GM10266 (cell line): ENCODE data around the gene NAP1L4.

Experiments used
- DNase-seq: peaks from one replicate; pipeline ENCODE4 v3.0.0; 2012; ENCODE audit errors: extremely low spot score
- TF ChIP-seq, protein P1 (sequence below): IDR thresholded peaks from 2 replicates; pipeline ENCODE4 v1.5.1; 2012; ENCODE audit warnings: mild to moderate bottlenecking, low read depth; ENCODE audit not compliant: control insufficient read depth, insufficient read depth; ENCODE audit errors: missing control alignments

The NAP1L4 gene

DNA sequence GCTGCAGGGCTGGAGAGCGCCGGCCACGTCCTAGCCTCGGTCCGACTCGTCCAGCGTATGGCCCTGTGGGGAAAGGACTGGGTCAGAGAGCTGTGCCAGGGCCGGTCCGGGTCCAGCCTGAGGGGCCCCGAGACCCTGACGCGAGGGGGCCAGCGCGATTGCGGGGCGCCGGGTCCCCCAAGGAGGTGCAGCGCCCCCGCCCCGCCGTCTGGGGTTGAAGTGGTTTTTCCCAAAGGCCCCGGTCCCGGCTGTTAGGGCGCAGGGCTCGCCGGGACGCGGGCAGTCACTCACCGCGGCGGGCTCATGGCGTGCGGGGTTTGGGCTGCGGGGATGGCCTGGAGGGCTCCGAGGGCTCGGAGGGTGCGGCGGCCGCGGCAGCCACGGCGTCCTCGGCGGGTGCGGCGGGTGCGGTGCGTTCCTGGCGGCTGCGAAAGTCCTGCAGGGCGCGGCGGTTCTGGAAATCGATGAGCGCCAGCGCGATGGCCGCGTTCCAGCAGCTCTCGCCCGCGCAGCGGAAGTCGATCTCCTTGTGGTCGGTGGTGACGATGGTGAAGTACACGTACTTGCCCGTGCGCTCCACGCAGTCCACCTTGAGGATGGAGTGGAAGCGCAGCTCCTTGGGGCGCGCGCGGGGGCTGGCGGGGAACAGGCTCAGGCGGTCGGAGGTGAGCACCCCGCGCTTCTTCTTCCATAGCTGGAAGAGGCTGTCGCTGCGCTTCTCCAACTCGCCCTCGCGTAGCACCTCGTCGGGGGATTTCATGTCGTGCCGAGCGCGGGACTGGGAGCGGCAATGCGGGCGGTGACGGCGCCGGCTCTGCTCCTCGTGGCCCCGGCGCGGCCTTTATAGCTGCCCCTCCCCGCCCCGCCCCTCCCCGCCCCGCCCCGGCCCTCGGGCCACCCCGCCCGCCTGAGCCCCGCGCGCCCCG lies 63.3 kb downstream of the NAP1L4 start, which contains the start of gene PHLDA2:
Gene PHLDA2 (minus strand): TSS at position 816 of the 926 bp plus-strand sequence. CDS start 56 bp downstream, at position 760.
- DNase-seq: peak; percentile 77
- TF ChIP-seq, protein P1, sequence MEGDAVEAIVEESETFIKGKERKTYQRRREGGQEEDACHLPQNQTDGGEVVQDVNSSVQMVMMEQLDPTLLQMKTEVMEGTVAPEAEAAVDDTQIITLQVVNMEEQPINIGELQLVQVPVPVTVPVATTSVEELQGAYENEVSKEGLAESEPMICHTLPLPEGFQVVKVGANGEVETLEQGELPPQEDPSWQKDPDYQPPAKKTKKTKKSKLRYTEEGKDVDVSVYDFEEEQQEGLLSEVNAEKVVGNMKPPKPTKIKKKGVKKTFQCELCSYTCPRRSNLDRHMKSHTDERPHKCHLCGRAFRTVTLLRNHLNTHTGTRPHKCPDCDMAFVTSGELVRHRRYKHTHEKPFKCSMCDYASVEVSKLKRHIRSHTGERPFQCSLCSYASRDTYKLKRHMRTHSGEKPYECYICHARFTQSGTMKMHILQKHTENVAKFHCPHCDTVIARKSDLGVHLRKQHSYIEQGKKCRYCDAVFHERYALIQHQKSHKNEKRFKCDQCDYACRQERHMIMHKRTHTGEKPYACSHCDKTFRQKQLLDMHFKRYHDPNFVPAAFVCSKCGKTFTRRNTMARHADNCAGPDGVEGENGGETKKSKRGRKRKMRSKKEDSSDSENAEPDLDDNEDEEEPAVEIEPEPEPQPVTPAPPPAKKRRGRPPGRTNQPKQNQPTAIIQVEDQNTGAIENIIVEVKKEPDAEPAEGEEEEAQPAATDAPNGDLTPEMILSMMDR: no peak

- TF ChIP-seq, protein P1: no peak
Observed at GRCh38 chr11:2927851-2928604, 64.1 kb downstream of the NAP1L4 start.

GRCh38 chr11:2927121-2927800 lies 64.9 kb downstream of the NAP1L4 start:
- no peak for DNase-seq
- TF ChIP-seq, protein P1: no peak

More at GRCh38 chr11:2927851-2928604, 64.1 kb downstream of the NAP1L4 start:
- DNase-seq: no peak

GRCh38 chr11:2926611-2927051 lies 65.5 kb downstream of the NAP1L4 start:
- TF ChIP-seq, protein P1: no peak
- DNase-seq: no peak

GRCh38 chr11:2924821-2925675 lies 67.1 kb downstream of the NAP1L4 start:
- TF ChIP-seq, protein P1: no peak
- no peak for DNase-seq

GRCh38 chr11:2924381-2924780 lies 67.7 kb downstream of the NAP1L4 start:
- TF ChIP-seq, protein P1: no peak
- DNase-seq: no peak
